ENCODE measurements around the gene ADAMTSL1.

ADAMTSL1 gene

DNA sequence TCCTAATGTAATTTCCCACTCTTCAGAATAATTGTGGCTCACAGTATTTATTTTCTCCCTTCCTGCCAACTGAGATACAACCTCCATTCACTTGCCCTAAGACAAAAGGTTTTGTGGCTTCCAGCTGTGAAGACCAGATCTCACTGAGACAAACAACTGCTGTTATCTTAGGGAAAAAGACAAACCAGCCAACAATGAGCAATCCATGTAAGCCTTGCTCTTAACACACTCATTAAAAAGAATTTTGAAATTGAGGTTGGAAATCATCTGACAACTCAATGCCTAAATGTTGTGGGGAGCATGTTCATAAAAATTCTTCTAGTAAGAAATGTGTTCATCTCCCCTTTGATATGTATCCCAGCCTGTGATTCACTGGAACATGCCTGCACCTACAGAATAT lies 132.9 kb downstream of the ADAMTSL1 start:
- DNase-seq (ENCODE audit: low spot score): peak; percentile 54

DNA sequence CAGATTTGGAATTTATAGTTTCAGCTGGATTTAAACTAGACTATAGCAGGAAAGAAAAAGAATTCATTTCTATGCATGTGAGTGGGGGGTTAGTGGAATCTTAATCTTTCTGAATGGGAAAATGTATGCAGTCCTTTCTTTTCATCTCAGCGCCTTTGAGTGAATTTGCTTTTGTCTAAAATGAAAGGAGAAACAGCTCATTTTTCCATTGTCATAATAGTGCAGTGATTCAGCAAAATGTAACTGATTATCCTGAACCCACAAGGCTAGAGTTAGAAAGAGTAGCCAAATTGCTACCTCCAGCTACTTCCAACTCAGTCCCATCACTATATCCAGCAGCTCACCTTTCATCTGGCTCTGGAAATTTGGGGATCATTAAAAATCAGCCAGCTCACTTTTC lies 134.4 kb downstream of the ADAMTSL1 start:
- DNase-seq (ENCODE audit: low spot score): no peak

DNA sequence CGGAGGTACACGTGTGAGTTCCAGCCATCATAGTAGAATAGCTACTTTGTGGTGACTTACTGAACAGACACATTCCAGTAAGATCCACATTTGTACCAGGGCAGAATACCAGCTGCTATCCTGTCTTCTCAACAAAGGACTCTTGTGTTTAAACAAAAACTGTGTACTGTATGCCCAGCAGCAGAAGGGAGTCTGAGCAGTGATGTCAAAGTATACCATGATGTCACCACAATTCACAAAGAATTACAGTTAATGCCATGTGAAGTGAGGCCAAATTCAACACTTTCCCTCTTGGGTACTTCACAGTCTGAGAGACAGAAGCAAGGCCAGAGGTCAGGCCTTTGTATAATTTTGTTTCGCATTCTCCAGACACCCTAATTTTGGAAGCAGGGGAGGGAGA lies 137.0 kb downstream of the ADAMTSL1 start:
- no peak for DNase-seq (ENCODE audit: low spot score)

DNA sequence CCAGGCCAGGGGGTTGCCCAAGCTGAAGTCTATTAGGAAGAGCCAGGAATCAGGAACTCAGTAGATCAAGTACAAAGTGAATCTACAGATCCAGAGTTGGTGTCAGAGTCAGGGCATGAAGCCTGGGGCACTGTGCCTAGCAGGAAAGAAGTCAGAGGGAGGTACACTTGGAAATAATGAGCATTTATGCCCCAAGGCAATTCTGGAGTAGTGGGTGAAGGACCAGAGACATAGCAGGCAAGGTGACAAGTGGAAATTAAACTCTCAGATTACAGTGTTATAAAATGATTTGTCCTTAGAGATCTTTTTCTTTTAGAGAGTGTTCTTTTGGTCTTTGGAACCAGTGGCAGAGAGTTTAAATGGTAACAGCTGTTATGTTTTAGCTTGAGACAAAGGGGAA lies 138.0 kb downstream of the ADAMTSL1 start:
- DNase-seq (ENCODE audit: low spot score): no peak

DNA sequence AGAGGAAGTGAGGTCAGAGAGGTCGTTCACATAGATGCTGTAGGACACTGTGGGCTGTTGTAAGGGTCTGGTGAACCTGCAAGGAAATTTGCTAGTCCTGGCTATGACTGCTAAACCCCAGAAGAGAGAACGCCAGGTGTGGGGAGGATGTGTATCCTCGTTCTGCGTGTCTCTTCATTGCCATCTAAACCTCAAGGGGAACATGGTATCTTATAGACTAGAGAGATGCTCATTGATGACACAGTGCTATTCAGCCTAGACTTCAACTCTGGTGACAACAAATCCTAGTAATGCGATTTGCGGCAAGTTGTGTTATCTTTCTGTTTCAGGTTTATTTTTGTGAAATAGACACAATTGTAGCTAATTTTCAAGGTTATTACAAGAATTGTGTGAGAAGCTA lies 140.2 kb downstream of the ADAMTSL1 start:
- DNase-seq (ENCODE audit: low spot score): no peak

DNA sequence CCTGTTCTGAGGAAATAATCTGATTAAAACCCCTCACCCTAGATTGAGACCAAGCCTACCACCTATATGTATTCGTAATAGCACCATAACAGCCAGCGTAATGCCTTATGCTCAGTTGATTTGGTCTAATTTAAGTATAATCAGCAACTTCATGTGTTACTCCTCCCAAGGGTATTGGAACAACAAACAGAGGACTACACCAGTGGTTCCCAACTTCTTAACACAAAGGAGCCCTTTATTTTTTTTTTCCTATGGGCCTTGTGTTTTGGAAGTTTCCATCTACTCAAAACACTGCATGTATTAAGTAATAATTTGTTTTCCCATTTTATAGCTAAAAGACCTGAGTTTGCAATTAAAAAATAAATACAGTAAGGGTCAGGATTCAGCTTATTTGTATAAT lies 140.7 kb downstream of the ADAMTSL1 start:
- DNase-seq (ENCODE audit: low spot score): no peak

DNA sequence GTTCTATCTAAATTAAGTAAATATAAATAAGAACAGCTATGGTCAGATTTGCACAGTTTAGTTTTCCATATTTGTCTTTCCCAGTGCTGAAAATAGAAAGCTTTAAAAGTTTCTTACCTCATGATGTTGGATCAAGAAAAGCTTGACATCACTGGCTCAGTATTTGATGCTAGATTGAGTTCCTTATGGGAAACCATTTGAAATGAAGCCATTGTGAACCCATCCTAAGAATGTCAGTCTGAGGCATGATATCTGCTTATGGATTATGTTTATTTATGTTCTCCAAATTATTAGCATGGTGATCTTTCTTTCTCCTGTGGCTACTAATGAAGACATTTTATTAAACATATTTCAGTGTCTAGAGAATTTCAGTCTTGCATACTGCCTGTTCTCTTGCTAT lies 143.0 kb downstream of the ADAMTSL1 start:
- no peak for DNase-seq (ENCODE audit: low spot score)

DNA sequence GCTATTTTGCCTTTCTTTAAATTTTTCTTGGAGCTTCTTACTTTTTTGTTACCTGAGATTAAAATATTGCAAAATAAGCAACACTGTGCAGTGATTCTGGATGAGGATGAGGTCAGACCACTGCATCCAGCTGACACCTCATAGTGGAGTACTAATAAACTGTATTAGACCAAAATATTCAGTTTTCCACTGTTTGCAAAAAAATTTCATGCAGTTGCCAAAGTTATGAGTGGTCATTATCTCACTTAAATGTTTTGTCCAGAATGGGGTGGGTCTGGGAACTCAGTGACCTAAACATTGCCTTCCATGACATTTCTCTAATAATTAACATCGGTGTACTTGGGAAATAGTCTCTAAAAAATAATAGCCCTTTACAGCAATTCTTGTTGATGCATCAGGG lies 143.8 kb downstream of the ADAMTSL1 start:
- no peak for DNase-seq (ENCODE audit: low spot score)

DNA sequence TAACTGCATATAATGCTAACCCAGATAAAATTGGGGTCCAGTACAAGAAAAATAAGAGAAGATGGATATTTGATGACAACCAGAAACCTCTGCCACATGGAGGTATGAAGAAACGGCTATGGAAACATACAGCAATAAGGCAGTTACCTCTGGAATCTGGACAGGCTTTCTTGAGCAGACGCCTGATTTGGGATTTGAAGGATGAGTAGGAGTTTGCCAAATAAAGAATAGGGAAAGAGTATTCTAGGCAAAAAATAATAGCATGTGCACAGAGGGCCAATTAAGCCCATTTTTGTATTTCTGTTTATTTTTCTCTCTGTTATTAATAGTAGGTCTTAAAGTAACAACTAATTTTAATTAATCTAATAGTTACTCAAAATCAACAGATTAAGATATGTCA lies 144.9 kb downstream of the ADAMTSL1 start:
- DNase-seq (ENCODE audit: low spot score): no peak

DNA sequence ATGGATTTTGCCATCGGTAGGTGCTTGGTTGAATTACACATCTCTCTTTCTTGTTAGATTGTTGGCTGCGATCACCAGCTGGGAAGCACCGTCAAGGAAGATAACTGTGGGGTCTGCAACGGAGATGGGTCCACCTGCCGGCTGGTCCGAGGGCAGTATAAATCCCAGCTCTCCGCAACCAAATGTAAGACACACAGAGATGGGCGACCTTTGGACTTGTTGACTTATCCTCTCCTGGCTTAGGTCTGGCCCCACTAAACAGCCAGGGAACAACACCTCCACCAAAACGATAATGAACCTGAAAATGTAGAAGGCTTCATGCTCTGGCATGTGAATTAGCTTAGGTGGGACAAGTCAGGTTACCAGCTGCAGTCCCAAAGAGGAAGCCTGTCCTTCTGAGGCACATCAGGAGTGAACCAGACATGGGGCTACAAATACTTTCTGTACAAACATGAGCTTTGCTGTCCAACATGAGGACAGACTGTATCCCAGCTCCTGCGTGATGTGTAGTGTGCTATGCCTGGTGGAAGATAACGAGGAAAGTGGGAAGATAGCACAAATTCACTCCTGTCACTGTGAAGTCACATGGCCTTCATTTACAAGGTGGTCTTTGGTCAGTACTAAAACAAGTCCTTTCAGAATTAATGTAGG lies 148.4 kb downstream of the ADAMTSL1 start:
- no peak for DNase-seq (ENCODE audit: low spot score)

DNA sequence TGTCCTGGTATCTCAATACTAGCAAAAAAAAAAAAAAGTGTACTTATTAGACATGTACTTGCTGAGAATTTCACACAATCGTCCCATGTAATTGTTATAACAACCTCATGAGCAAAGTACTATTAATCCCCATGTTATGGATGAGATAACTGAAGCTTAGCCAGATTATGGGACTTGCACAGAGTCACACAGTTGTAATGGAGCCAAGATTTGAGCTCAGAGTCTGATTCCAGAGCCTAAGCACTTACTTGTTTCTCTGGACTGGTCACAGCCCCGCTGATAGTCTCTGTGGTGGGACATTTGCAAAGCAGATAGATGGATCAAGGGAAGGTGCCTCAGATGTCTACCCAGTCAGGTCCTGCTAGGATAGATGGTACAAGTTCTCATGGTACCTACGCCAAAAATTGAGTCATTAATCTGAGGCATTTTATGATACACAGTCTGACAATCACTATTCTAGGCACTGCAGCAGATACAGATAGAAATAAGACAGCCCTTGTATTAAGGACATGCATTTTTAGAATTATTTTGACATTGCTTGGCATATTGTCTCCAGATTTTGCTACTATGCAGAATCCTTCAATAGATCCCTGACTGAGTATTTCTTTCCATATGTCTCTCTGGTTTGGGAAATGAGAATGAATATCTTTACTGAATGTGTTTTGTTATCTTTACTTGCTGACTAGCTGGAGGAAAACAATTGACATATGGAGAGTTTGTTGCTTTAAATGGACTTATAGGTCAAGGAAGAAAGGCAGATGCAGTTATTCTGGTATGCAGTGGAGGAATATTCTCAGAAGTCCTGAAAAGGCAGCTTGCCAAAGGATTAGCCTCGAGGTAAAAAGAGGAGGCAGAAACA lies 149.5 kb downstream of the ADAMTSL1 start:
- DNase-seq (ENCODE audit: low spot score): no peak

DNA sequence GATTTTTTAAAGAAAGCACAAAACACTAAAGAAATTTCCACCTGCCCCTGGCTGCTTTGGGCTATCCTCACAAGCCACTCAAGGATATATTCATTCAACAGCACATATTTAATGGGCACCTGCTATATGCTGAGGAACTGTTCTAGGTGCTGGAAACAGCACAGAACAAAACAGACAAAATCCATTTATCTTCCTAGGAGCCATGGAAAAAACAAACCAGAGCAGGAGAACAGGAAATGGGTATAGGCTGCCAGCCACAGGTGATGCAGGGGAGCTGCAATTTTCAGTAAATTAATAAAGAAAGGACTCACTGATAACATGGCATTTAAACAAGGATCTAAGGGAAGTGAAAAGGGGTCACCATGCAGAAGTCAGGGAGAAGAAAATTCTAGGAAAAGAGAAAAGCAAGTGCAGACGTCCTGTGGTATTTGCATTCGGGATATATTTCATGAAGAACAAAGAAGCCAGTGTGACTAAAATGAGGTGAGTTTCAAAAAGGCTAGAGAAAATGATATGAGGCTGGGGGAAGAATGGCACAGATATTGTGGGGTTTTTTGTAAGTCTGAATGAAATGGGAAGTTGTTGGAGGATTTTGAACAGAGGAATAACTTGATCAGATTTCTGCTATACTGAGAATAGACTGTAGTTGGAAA lies 152.2 kb downstream of the ADAMTSL1 start:
- DNase-seq (ENCODE audit: low spot score): peak; percentile 26

DNA sequence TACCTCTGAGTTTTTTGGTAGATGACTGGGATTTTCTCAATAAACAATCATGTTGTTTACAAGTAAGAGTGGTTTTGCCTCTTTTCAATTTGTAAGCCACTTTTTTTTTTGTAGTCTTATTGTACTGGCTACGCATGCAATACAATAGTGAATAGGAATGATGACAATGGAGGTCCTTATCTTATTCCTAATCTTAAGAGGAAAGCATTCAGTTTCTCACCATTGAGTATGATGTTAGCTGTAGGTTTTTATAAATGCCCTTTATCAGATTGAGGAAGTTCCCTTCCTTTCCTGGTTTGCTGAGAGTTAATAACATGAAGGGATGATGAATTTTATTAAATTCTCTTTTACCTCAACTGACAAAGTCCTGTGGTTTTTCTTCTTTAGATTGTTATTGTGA lies 155.2 kb downstream of the ADAMTSL1 start:
- no peak for DNase-seq (ENCODE audit: low spot score)

DNA sequence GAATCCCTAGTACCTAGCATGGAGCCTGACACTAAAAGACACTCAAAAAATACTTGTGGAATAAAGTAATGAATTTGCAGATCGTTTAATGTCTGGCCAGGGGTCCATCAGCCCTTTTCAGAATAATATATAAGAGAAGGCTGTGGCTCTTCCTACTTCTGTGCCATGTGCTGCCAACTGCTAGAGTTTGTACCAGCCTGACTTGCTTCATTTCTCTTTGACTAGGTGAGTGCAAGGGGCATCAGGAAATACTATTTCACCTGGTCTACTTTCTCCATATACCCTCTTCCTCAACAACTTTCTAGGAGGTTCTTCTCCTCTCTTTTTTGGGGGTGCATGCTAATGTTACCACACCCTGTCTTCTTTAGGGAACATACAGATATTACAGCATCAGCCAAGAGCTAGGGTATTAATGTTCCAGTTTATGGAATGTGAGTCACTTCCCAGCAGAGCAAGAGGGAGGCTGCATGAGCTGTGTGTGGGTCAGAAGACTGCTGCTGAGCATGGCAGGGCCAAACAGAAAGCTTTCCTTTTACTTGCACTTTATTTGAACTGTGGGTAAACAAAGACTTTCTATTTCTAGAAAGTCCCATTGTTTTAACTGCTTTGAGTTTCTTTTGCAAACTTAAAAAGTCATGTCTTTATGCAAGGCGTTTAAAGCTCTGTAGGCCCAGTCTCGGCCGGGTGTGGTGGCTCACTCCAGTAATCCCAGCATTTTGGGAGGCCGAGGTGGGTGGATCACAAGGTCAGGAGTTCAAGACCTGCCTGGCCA lies 158.9 kb downstream of the ADAMTSL1 start:
- no peak for DNase-seq (ENCODE audit: low spot score)

DNA sequence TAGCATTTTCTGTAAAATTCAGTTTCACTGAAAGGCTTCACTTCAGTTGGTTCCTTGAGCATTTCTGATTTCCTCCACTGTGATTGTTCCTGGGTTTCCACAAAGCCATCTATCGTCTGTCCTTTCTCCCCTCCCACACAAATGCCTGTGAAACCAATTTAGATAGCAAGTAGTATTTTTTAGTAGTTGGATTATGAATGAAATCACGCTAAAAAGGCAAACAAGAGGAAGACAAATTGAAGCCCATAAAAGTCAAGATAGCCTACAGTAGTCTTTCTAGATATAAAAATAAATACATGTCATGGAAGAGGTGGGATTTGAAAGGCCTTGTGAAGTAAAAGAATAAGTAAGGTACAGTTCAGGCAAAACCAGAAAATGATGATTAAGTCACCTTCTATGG lies 162.8 kb downstream of the ADAMTSL1 start:
- DNase-seq (ENCODE audit: low spot score): no peak

DNA sequence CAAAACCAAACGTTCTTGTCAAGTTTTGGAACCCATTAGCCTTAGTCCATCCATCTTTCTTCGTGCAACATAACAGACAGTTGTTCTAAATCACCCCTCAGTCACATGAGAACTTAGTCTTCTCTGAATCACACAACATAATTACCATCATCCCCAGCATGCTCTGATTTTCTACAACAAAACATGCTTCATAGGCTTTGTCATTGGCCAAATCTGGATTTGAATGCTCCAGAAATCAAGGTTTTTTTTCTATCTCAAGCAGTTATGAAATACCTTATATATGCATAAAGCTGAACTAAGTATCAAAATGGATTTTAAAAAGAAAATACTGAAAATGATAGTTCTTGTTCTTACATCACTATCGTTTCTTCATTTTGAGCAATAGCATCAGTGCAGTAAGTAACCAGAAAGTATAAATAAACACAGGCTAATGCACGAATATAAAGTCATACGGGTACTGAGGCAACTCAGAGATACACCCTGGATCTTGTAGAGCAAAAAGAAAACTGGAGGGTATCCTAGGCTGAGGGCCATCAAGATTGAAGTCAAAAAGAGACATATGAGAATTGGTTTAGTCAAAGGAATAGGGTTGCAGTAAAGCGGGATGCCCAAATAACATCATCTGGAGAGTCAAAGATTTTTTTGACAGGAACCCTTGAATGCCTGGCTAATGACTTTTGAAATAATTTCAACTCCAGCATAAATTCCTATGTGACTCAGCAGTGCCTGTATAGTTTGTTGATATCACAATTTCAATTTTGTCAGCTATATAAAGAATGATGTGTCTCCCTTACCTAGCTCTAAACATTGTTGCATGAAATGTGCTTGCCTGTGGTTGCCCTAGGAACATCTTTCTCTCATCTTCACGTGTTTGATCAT lies 164.7 kb downstream of the ADAMTSL1 start:
- DNase-seq (ENCODE audit: low spot score): no peak

DNA sequence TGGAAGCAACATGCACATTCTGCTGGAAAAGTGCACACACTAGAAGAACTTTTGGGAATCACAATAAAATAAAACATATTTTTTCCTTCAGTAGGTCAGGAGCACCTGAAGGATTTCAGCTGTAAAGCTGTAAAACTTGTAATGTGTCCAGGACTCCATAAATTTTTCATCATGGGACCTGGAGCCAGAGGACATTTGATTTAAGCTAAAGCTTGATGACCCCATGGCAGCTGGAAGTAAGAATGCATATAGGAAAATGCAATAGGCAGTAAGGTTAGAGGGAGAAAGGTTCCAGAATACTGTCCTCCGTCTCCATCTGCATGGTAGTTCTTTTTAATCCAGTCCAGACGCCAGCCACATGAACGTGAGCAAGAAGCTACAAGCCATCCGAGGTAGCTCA lies 166.0 kb downstream of the ADAMTSL1 start:
- no peak for DNase-seq (ENCODE audit: low spot score)

DNA sequence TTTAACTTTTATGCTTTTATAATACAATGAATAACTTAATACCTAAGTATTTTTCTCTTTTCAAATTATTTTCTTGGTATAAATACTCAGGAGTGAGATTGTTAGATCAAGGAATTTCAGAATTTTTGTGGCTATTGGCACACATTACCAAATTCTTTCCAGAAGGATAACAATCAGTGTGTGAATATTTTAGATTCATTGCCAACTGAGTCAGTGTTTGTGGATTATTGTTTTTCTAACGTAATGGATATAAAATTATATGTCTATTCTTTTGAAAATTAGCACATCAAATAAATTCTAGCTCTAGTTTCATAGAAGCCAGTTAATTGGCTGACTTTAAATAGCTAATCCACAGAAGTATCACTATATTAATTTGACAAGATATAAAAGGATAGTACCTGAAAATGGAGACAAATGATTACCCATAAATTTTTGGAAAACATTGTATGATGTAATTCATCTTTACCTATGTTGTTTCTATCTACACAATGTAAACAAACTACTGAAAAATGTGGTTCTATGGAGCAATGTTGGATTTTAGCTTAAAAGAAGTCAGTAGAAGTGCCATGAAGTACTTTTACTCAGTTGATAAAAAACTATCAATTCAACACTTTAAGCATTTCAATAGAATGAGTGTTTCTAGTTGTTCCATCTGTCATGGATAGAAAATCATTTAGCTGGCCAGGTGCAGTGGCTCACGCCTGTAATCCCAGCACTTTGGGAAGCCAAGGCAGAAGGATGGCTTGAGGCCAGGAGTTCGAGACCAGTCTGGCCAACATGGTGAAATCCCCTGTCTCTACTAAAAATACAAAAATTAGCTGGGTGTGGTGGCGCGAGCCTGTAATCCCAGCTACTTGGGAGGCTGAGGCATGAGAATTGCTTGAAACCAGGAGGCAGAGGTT lies 185.1 kb downstream of the ADAMTSL1 start:
- no peak for DNase-seq (ENCODE audit: low spot score)

DNA sequence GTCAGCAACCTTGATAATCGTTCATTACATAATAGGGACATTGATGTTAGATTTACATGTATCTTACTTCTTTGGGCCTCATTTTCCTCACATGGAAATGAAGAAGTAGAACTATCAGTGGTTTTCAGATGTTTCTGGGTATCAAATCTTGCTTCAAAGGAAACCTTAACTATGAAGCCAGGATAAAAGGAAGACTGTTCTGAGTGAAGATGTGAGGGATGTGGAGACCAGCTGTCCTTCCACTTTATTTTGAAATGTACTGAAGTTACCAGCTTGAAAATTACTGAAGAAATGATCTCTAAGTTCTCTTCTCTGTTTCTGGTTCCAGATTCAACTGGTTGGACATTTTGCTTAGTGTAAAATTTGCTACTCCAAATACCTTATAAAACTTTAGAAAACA lies 186.0 kb downstream of the ADAMTSL1 start:
- no peak for DNase-seq (ENCODE audit: low spot score)

DNA sequence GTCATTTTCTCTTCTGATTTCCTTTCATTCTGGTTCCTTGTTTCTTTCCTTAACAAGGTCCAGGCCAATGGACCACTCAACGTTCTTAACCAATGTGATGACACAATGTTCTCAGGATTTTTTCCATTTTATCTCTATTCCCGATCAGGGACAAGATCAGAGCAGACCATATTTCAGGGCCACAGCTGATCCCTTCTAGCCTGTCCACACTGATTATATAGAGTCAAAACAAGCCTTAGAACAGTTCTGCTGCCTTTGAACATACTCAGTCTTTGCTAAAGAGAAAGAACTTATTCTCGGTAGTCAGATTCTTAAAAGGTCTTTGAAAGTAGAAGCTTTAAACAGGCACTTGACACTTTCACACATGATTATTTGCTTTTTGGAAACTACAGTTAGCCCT lies 188.4 kb downstream of the ADAMTSL1 start:
- DNase-seq (ENCODE audit: low spot score): no peak
